T-helper 2 cell treated with Interferon-gamma antibody and Interleukin-4, amounts not matched to agents 100 ng/mL and 5 ng/mL, for 36 hours (primary cell): ENCODE measurements around the gene PRR7. TPM values are rescaled to one million over a fixed set of nuclear protein-coding genes. Genes with fewer than 3 reads are reported as not detected.

ENCODE experiments used
- intact Hi-C: fragments of 100-400 bp; cut with micrococcal nuclease; formaldehyde crosslinking; loops from one replicate; pipeline ENCODE4 v1.15.1; 2023
- total RNA-seq: library from RNA; stranded (reverse); gene quantifications from 2 replicates; pipeline ENCODE4 v1.2.3, GENCODE V29; 2022

The PRR7 gene
- total RNA-seq, 1 donor from 2014 or later, result 6.0 TPM

- intact Hi-C loops, result no loop called here
These were observed 15.5 kb downstream of the PRR7 start for GRCh38 chr5:177462021-177462670.

GRCh38 chr5:177465044-177465443 lies 18.4 kb downstream of the PRR7 start:
- intact Hi-C loops, result no loop called here

GRCh38 chr5:177466861-177467260 lies 20.2 kb downstream of the PRR7 start:
- intact Hi-C loops, result no loop called here

- intact Hi-C loops, result no loop called here
These were observed 20.8 kb downstream of the PRR7 start for GRCh38 chr5:177467436-177467835.

- intact Hi-C loops, result no loop called here
These were observed 21.7 kb downstream of the PRR7 start for GRCh38 chr5:177468329-177468684.

- intact Hi-C loops, result no loop called here
These were observed 22.3 kb downstream of the PRR7 start for GRCh38 chr5:177468685-177469628.

- intact Hi-C loops, result loop anchor here (2.0 kb wide), 1 partner anchor 13 kb away; no protein-coding TSS in a partner anchor
These were observed 23.3 kb downstream of the PRR7 start for GRCh38 chr5:177469750-177470525.

- intact Hi-C loops, result loop anchor here (2.0 kb wide), 1 partner anchor 14 kb away; no protein-coding TSS in a partner anchor
These were observed 24.3 kb downstream of the PRR7 start for GRCh38 chr5:177470759-177471536.

GRCh38 chr5:177471610-177472356 lies 25.2 kb downstream of the PRR7 start:
- intact Hi-C loops, result loop anchor here (2.0 kb wide), 1 partner anchor 15 kb away; no protein-coding TSS in a partner anchor

GRCh38 chr5:177472460-177473442 lies 26.1 kb downstream of the PRR7 start:
- intact Hi-C loops, result no loop called here

- intact Hi-C loops, result no loop called here
These were observed 26.9 kb downstream of the PRR7 start, which contains the start of gene DBN1 for GRCh38 chr5:177473443-177474001. Gene DBN1 (minus strand): TSS chr5:177473634. CDS start chr5:177473521, 113 bp downstream.

GRCh38 chr5:177474002-177474476 lies 27.4 kb downstream of the PRR7 start:
- intact Hi-C loops, result no loop called here

GRCh38 chr5:177474846-177475562 lies 28.4 kb downstream of the PRR7 start:
- intact Hi-C loops, result no loop called here

GRCh38 chr5:177475563-177476427 lies 29.2 kb downstream of the PRR7 start:
- intact Hi-C loops, result no loop called here

- intact Hi-C loops, result no loop called here
These were observed 30.1 kb downstream of the PRR7 start for GRCh38 chr5:177476531-177477233.
